ENCODE measurements around the gene CYP2W1.
"Not testable (repeated sequence)": the region's sequence is repeated elsewhere in the genome, so short reads cannot be mapped to it uniquely, and the experiment has no call there.

CYP2W1 gene, protein sequence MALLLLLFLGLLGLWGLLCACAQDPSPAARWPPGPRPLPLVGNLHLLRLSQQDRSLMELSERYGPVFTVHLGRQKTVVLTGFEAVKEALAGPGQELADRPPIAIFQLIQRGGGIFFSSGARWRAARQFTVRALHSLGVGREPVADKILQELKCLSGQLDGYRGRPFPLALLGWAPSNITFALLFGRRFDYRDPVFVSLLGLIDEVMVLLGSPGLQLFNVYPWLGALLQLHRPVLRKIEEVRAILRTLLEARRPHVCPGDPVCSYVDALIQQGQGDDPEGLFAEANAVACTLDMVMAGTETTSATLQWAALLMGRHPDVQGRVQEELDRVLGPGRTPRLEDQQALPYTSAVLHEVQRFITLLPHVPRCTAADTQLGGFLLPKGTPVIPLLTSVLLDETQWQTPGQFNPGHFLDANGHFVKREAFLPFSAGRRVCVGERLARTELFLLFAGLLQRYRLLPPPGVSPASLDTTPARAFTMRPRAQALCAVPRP

DNA sequence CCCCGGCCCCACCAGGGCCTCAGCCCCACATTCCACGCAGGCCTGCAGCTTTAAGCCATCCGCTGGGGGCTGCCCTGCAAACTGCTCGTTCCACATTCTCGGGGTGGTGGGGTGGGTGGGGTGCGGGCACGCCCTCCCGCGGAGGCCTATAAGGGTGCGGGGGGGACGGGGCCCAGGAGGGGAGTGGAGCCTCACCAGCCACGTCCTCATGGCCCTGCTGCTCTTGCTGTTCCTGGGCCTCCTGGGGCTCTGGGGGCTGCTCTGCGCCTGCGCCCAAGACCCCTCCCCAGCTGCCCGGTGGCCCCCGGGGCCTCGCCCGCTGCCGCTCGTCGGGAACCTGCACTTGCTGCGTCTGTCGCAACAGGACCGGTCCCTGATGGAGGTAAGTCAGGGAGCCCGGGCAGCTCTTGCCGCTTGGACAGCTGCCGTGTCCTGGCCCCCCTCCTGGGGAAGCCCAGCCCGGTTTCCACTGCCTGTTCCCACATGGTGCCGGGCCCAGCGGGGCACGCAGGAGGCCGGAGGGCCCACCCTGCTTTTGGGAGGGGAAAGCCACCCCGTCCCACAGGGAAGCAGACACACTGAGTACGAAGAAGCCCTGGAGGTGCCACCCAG, at the start of gene CYP2W1:
Gene CYP2W1 (plus strand): TSS at position 178 of the 612 bp plus-strand sequence. CDS start 31 bp downstream, at position 209.
- DNase-seq = no peak

DNA sequence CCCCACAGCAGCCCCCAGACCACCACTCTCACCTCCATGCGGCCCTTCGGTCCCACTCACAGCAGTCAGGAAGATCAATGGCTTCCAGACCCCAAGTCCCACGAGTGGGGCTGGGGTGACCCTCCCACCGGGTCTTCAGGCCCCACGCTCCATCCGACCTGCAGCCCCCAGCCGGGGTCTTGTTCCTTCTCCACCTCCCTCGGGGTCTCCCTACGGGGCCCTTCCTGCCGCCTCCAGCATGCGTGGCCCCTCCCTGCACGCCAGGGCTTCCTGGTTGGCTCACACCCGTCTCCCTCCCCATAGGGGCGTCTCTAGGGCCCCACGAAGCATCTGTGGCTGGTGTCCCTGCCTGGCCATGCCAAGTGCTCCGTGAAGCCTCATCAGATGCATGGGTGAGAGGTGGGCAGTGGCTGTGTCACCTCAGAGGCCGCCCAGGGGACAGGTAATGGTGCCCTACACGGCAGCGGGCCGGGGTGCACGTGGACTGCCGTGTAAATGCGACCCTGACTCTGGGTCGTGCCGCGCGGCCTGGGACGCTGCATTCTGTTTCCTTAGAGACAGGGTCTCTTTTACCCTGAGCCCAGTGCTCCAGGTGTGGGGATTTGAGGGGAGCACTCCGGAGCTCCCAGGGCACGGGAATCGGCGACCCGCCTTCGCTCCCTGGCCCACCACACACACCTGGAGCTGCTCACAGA, 48.4 kb upstream of the CYP2W1 start:
- no peak for DNase-seq

DNA sequence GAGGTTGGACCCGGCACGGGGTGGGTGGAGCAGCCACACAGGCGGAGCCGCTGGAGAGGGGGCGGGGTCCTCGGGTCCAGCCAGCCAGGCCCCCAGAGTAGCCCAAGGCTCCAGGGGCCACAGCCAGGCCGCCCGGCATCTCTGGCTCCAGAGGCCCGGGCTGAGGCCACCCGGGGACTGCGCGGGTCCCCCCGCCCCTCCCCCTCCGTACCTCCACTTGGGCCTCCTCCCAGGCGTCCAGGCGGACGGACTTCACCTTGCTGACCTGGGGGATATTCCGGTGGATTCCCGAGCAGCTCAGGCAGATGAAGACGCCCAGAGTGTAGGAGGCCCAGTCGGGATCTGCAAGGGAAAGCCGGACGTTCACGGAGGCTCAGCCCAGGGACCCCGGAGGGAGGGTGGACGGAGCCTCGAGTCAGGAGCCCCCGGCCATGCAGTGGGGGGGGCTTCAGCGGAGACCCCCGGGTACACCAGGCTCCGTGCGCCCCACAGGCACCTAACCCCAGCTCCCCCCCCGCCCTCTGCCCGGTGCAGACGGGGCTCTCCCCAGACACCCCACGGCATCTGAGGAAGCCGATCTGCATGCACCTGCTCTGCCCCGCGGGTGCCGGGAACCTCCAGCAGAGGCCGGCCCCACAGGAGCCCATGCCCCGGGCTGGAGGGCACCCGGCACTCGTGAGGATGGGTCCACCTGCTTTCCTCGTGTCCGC, 47.7 kb upstream of the CYP2W1 start:
- DNase-seq = no peak

DNA sequence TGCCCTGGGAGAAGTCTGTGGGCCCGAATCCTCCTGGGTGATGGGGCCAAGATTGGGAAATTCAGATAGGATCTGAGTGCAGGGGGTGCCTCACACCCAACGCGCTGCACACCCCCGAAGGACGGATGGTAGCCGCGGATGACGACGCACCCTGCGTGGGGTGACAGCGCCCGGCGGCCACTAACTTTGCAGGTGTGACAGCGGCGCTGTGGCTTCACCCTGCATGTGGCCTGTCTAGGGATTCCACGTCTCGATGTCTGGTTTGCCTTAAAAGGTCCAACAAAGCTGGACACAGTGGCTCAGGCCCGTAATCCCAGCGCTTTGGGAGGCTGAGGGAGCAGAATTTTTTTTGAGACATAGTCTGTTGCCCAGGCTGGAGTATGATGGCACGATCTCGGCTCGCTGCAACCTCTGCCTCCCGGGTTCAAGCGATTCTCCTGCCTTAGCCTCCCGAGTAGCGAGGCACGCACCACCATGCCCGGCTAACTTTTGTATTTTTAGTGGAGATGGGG, 47.1 kb upstream of the CYP2W1 start:
- DNase-seq = no peak

DNA sequence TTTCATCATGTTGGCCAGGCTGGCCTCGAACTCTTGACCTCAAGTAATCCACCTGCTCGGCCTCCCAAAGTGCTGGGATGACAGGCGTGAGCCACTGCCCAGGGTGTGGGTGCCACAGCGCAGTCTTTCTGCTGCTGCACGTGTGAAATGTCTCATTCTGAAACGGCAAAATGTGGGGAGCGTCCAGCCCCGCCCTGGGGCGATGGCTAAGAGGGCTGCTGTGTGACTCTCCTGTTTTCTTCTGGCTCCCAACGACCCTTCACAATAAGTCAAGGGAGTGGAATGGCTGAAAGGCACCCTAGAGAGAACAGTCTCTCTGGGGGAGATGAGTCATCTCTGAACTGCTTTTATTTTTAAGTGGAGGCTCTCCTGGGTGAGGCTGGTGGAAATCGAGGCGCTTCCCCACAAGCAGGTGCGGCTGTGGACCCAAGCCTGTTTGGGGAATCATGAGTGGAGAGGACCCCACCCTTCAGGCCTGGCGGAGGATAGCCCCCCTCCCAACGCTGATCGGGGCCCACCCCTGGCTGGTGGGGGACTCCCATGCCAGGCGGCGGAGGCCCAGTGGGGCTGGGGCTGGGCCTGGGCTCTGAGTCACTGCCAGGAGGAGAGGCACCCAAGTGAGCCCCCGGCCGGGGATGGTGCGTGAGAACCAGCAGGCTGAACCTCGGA, 46.5 kb upstream of the CYP2W1 start:
- no peak for DNase-seq

DNA sequence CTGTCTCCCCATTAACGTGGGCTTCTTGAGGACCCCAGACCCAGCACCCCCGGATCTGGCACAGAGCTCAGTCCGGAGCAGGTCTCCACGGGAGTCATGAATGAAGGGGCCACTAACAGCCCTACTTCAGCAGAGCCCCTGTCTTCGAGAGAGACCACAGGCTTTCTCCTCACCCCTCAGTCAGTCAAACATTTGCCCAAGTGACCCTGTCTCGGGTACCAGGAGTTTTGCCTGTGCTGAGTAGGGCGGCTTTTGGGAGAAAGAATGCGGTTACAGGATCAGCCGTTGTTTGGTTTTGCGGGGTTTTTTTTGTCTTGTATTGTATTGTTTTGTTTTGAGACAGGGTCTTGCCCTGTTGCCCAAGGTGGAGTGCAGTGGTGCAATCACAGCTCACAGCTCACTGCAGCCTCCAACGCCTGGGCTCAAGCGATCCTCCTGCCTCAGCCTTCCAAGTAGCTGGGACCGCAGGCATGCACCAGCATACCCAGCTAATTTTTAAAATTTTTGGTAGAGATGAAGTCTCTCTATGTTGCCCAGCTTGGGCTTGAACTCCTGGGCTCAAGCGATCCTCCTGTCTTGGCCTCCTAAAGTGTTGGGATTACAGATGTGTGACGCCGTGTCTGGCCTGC, 45.0 kb upstream of the CYP2W1 start:
- no peak for DNase-seq

DNA sequence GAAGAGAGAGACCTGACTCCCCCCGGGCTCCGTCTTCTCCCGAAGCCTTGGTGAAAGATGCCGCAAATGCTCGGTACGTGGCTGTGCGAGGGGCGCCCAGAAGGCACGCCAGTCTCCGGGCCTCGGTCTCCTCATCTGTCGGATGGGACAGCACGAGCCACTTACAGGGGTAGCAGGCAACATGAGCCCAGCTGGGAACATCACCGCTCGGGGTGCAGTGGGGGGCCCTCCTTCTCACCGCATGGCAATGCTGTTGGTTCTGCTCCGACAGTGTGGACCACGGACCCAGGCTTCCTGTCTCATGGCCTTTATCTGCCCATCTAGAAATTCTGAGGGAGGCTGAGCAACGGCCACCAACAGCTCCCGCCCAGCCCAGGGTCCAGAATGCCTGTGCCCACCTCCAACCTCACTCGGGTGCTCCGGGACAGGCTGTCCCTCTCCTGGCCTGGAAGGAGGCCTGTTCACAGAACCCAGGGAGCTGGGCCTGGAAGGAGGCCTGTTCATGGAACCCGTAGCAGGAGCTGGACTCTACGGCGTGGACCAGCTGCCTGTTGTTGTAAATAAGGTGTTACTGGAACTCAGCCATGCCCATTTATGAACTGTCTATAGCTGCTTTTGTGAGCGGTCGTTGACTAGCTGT, 44.3 kb upstream of the CYP2W1 start:
- DNase-seq = no peak

DNA sequence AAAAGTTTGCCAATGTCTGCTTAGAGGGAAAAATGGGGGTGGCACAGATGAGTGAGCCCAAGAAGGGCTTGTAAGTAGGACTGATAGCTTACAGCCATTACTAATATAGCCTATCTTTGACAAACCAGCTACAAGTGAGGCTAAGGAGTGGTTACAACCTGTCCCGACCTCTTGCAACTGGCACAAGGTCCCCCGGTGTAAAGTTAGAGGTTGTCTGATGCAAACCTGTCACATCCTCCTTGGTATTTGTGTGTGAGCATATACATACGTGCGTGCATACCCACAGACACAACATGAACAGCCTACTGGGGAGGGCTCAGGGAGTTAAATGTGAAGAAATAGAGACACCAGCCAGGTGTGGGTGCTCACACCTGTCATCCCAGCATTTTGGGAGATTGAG, 43.1 kb upstream of the CYP2W1 start:
- DNase-seq = no peak

DNA sequence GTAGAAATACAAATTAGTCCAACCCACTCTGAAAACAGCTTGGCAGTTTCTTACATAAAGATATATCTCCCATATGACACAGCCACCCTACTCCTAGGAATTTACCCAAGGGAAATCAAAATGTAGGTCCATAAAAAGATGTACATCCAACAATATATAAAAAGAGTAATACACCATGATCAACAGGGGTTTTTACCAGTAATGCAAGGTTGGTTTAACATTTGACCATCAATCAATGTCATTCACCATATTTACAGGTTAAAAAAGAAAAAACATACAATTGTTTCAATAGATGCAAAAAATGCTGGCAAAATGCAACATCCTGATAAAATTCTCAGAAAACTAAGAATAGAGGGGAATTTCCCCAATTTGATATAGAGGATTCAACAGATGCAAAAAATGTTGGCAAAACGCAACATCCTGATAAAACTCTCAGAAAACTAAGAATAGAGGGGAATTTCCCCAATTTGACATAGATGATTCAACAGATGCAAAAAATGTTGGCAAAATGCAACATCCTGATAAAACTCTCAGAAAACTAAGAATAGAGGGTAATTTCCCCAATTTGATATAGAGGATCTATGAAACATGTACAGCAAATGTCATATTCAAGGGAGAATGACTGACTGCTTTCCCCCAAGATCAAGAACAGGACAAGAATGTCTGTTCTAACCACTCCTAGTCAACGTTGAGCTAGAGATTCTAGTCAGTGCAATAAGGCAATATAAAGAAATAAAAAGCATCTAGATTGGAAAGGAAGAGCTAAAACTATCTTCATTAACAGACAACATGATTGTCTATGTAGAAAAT, 42.2 kb upstream of the CYP2W1 start:
- no peak for DNase-seq

DNA sequence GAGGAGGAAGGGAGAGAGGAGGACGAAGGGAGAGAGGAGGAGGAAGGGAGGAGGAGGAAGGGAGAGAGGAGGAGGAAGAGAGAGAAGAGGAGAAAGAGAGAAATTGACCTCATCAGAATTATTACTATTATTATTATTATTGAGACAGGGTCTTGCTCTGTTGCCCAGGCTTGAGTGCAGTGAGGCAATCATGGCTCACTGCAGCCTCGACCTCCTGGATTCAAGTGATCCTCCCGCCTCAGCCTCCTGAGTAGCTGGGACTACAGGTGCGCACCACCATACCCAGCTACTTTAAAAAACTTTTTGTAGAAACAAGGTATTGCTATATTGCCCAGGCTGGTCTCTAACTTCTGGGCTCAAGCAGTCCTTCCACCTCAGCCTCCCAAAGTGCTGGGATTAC, 39.2 kb upstream of the CYP2W1 start:
- DNase-seq = not testable (repeated sequence)

DNA sequence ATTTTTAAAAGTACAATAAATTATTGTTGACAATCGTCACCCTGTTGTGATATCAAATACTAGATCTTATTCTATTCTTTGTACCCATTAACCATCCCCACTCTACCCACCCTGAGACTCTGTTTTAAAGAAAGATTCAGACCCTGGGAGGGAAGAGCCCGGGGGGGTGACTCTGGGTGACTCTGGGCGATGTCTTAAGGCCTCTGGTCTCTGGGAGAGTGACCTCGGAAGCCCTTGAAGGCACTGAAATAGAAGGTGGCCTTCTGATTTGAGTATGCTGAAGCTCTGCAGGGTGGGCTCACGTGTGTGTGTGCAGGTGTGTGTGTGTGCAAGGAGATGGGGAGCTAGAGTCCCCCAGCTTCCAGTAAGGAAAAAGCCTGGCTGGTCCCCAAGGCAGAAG, 38.2 kb upstream of the CYP2W1 start:
- no peak for DNase-seq

DNA sequence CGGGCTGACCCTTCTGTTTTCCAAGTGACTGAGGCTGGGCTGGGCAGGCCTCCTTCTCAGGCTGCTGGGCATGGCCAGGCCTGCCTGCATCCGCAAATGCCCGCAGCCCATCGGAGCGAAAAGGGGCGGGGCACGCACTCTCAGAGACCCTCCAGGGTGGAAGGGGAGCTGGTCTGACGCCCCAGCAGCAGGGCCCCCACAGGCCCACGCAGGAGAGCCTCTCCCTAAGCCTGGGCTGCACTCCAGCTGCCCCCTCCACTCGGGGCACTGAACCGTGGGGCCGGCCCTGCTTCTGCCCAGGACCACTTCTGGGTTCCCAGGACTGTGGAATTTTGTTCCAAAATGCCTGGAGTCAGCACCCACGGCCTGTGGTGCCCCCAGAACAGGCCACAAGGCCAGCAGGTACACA, 37.8 kb upstream of the CYP2W1 start:
- DNase-seq = no peak

DNA sequence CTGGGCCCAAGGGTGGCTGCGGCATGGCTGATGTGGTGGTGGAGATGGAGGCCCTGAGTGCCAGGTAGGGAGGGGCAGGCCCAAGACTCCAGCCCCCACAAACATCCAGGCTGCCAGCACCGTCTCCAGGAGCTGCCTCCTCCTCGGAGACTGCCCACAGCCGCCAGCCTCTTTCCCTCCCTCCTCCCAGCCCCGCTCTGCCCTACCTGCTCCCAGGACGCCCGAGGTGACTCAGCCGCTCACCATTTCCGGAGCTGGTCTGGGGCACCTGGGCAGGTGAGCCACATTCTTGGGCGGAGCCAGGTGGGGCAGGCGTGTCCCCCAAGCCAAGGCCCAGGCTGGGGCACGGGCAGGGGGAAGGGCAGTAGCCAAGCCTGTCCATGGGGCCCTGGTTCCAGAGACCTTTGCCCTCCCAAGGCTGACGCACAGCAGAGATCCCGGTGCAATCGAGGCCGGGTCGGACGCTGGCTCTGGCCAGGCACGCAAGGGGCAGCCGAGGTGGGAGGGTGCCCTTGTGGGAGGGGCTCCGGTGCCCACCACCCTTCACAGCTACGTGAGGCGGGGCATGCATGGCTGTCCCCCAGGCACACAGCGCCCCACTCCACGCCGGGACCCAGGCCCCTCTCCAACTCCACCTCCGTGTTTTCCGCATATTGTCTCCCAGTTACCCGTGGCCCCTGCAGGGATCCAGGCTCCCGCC, 37.3 kb upstream of the CYP2W1 start:
- DNase-seq = peak; percentile 46

DNA sequence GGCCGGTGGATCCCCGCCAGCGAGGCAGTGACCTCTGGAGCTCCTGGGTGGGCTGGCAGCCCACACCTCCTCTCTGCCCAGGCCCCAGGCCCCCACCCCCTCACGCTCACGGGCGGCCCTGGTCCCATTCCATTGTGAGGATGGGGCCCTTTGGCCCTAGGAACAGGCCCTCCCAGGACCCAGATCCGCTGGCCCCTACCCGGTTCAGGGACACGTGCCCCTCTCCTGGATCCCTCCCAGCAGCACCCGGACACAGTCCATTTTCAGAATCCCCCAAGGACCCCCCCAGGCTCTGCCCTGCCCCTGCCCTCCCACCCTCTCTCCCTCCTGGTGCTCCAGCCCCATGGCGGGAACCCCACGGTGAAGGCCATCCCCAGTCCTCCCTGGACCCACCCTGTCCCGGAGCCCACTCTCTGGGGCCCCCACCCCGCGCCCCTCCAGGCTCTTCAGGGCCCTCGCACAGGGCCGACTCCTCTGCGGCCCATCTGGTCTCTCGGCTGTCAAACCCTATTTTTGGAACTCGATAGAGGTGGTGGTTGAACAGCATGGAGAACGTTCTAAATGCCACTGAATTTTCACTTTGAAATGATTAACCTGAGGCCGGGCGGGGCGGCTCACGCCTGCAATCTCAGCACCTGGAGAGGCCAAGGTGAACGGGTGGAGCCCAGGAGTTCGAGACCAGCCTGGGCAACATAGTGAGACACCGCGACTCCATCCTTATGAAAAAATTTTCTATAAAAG, 36.6 kb upstream of the CYP2W1 start:
- no peak for DNase-seq

DNA sequence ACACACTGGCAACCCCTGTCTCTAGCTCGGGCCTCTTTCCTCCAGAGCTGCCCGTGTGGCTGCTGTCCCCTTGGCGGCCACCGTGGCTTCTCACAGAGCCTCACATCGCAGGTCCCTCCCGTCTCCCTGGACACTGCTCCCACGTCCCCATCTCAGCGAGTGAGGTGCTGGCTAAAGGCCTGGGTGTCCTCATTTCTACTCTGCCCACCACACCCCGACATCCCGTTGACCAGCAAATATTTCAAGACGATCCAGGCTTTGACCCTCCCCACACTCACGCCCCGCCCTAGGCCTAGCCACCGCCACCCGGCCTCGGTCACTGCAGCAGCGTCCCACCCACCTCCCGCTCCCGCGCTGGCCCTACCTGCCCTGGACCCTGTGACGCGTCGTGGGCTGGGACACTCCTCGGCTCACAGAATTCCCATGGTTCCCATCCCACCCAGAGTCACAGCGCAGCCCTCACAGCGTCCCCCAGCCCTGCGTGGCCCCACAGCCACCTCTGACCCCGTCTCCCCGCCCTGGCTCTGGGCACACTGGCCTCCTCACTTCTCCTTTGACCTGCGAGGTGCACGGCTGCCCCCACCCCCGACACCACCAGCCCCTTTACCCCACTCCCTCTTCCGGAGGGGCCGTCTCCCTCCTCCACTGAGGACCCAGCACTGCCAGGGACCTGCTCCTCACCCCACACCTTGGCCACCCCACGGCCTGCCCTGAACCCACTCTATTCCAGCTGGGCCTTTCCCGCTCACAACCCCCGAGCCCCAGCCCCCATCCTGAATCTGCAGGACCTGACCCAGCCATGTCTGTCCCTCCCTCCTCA, 35.4 kb upstream of the CYP2W1 start:
- DNase-seq = no peak

DNA sequence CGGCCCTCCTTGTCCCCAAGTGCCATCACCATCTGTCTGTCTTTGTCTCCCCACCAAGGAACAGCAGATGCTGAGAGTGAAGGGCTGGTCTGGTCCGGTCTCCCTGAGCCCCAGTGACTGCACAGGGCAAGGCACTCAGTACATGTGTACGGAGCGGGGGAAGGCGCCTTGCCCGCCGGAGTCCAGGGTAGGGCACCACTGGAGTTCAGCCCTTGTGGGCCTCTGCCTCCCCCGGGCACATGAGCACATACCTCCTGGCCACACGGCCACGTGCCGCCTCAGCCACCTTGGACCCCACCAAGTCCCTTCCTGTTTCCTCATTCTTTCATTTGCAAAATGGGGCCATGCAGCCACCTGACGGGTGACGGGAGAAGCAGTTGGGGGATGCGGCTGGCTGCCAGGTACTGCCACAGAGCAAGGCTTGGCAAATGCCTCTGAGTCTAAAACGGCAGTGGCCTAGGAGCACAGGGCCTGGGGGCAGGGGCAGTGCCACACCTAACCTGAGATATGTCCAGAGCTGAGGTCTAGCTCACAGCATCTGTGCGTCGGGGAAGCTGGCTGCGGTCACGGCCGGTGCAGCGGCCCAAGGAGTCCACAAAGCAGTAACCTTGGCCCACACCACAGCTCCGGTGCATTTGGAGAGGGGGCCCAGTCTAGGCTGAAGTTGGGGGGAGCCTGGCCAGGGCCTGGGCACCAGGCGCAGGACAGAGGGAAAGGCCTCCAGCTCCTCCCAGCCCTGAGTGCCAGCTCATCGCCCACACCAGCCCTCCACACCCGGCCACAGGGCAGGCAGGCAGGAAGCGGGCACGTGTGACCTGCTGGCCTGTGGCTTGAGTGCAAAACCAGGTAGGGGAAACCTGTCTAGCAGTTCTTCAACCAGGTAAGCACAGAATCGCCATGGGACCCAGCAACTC, 33.7 kb upstream of the CYP2W1 start:
- DNase-seq = peak; percentile 37
